HepG2 (cell line): Measurements from ENCODE around the gene KRTAP12-2.
"Not testable (repeated sequence)": the region's sequence is repeated elsewhere in the genome, so short reads cannot be mapped to it uniquely, and the experiment has no call there.

Experiments used
- JUNB ChIP-seq: sonication (generic); formaldehyde crosslinking; IDR thresholded peaks from 2 replicates; pipeline ENCODE4 v1.8.0; 2022; ENCODE audit warnings: missing genetic modification reagents, mild to moderate bottlenecking, borderline replicate concordance
- KDM1A ChIP-seq: IDR thresholded peaks from 2 replicates; pipeline ENCODE4 v1.6.1; 2016; ENCODE audit warnings: missing compliant biosample characterization
- MYC ChIP-seq: sonication (generic); formaldehyde crosslinking; IDR thresholded peaks from 2 replicates; pipeline ENCODE4 v1.9.0; 2021; ENCODE audit warnings: missing genetic modification reagents, borderline replicate concordance
- NR3C1 ChIP-seq: sonication (generic); formaldehyde crosslinking; IDR thresholded peaks from 2 replicates; pipeline ENCODE4 v1.4.0; 2020; ENCODE audit warnings: missing genetic modification reagents
- POLR2G ChIP-seq: fragments of 200-400 bp; formaldehyde crosslinking; IDR thresholded peaks from 2 replicates; pipeline ENCODE4 v1.6.1; 2018; ENCODE audit warnings: mild to moderate bottlenecking, low read depth, low read length, moderate library complexity
- SETDB1 ChIP-seq: sonication (generic); formaldehyde crosslinking; IDR thresholded peaks from 2 replicates; pipeline ENCODE4 v1.5.1; 2020; ENCODE audit warnings: missing genetic modification reagents, mild to moderate bottlenecking, borderline replicate concordance
- YY1 ChIP-seq: IDR thresholded peaks from 2 replicates; pipeline ENCODE4 v1.6.1; 2011; ENCODE audit warnings: low read length, low read depth, moderate library complexity, mild to moderate bottlenecking; ENCODE audit not compliant: insufficient read depth, insufficient replicate concordance
- ZBTB21 ChIP-seq: sonication (generic); formaldehyde crosslinking; IDR thresholded peaks from 2 replicates; pipeline ENCODE4 v1.4.0; 2020; ENCODE audit warnings: missing genetic modification reagents
- ZZZ3 ChIP-seq: sonication (generic); formaldehyde crosslinking; IDR thresholded peaks from 2 replicates; pipeline ENCODE4 v1.4.0; 2020; ENCODE audit warnings: missing genetic modification reagents, mild to moderate bottlenecking, borderline replicate concordance
- TF ChIP-seq, protein P1 (sequence below): sonication (generic); formaldehyde crosslinking; IDR thresholded peaks from 2 replicates; pipeline ENCODE4 v1.8.0; 2022; ENCODE audit warnings: missing genetic modification reagents, mild to moderate bottlenecking, inconsistent platforms, borderline replicate concordance
- TF ChIP-seq, protein P2 (sequence below): sonication (generic); formaldehyde crosslinking; IDR thresholded peaks from 2 replicates; pipeline ENCODE4 v1.4.0; 2020; ENCODE audit warnings: mild to moderate bottlenecking, missing genetic modification reagents
- TF ChIP-seq, protein P3 (sequence below): sonication (generic); formaldehyde crosslinking; IDR thresholded peaks from 2 replicates; pipeline ENCODE4 v1.4.0; 2020; ENCODE audit warnings: missing genetic modification reagents
- TF ChIP-seq, protein P4 (sequence below): IDR thresholded peaks from 2 replicates; pipeline ENCODE4 v1.6.1; 2012; ENCODE audit warnings: inconsistent platforms
- TF ChIP-seq, protein P5 (sequence below): sonication (generic); formaldehyde crosslinking; IDR thresholded peaks from 2 replicates; pipeline ENCODE4 v1.8.0; 2022; ENCODE audit warnings: mild to moderate bottlenecking, missing genetic modification reagents; ENCODE audit not compliant: insufficient replicate concordance

DNA sequence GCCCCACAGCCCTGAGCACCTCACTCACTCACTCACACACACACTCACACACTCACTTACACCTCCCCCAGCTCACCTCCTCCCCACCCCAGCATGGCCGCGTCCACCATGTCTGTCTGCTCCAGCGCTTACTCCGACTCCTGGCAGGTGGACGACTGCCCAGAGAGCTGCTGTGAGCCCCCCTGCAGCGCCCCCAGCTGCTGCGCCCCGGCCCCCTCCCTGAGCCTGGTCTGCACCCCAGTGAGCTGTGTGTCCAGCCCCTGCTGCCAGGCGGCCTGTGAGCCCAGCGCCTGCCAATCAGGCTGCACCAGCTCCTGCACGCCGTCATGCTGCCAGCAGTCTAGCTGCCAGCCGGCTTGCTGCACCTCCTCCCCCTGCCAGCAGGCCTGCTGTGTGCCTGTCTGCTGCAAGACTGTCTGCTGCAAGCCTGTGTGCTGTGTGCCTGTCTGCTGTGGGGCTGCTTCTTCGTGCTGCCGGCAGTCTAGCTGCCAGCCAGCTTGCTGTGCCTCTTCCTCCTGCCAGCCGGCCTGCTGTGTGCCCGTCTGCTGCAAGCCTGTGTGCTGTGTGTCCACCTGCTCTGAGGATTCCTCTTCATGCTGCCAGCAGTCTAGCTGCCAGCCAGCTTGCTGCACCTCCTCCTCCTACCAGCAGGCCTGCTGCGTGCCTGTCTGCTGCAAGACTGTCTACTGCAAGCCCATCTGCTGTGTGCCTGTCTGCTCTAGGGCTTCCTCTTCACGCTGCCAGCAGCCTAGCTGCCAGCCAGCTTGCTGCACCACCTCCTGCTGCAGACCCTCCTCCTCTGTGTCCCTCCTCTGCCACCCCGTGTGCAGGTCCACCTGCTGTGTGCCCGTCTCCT is 20.1 kb downstream of the KRTAP12-2 start, which contains the start of gene KRTAP10-11:
- TF ChIP-seq, protein P1, sequence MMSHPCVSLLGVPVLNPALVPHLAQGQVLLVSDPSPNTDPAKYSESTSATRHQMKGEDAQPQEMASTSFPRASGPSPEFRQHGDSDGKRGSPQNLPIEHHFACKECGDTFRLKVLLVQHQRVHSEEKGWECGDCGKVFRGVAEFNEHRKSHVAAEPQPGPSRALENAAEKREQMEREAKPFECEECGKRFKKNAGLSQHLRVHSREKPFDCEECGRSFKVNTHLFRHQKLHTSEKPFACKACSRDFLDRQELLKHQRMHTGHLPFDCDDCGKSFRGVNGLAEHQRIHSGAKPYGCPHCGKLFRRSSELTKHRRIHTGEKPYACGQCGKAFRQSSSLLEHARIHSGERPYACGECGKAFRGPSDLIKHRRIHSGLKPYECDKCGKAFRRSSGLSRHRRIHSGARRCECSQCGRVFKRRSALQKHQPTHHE = not testable (repeated sequence)
- TF ChIP-seq, protein P2, sequence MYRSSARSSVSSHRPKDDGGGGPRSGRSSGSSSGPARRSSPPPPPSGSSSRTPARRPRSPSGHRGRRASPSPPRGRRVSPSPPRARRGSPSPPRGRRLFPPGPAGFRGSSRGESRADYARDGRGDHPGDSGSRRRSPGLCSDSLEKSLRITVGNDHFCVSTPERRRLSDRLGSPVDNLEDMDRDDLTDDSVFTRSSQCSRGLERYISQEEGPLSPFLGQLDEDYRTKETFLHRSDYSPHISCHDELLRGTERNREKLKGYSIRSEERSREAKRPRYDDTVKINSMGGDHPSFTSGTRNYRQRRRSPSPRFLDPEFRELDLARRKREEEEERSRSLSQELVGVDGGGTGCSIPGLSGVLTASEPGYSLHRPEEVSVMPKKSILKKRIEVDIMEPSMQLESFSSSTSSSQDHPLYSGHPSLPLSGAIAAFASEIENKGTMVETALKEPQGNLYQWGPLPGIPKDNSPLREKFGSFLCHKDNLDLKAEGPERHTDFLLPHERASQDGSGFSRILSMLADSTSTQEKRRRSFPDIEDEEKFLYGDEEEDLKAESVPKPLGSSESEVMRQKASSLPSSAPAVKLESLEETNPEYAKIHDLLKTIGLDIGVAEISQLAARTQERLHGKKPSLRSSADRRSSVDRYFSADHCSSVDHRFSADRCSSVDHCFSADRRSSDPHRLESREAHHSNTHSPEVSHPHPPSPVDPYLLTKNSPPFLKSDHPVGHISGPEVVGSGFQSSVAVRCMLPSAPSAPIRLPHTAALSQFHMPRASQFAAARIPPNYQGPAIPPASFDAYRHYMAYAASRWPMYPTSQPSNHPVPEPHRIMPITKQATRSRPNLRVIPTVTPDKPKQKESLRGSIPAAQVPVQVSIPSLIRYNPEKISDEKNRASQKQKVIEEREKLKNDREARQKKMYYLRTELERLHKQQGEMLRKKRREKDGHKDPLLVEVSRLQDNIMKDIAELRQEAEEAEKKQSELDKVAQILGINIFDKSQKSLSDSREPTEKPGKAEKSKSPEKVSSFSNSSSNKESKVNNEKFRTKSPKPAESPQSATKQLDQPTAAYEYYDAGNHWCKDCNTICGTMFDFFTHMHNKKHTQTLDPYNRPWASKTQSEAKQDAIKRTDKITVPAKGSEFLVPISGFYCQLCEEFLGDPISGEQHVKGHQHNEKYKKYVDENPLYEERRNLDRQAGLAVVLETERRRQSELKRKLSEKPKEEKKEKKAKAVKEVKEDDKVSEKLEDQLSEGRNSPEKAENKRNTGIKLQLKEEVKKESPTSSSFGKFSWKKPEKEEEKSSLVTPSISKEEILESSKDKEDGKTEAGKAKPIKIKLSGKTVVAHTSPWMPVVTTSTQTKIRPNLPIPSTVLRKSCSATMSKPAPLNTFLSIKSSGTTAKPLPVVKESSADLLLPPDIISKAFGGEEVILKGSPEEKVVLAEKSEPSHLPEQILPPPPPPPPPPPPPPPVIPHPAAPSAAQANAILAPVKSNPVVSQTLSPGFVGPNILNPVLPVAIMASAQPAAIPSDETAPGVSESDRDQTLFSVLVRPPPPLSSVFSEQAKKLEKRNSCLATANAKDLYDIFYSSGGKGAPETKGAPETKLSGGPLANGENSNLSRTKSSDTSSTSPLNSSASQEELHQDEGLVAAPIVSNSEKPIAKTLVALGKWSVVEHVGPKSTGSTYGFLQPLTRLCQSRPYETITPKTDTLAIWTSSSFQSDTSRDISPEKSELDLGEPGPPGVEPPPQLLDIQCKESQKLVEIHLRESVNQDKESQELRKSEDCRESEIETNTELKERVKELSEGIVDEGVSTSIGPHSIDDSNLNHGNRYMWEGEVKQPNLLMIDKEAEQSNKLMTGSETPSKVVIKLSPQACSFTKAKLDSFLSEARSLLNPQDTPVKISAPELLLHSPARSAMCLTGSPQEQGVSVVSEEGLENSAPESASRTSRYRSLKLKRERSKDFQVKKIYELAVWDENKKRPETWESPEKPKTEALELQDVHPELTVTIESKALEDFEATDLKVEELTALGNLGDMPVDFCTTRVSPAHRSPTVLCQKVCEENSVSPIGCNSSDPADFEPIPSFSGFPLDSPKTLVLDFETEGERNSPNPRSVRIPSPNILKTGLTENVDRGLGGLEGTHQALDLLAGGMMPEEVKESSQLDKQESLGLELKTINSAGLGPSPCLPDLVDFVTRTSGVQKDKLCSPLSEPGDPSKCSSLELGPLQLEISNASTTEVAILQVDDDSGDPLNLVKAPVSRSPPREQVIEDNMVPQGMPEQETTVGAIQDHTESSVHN (CRISPR knock-in tag) = not testable (repeated sequence)
- TF ChIP-seq YY1; ZZZ3 (CRISPR knock-in tag); POLR2G; ZBTB21 (CRISPR knock-in tag); NR3C1 (CRISPR knock-in tag); SETDB1 (CRISPR knock-in tag); KDM1A (CRISPR knock-in tag); MYC (CRISPR knock-in tag); JUNB (CRISPR knock-in tag): not testable (repeated sequence)
- TF ChIP-seq, protein P3, sequence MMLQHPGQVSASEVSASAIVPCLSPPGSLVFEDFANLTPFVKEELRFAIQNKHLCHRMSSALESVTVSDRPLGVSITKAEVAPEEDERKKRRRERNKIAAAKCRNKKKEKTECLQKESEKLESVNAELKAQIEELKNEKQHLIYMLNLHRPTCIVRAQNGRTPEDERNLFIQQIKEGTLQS (CRISPR knock-in tag) = not testable (repeated sequence)
- TF ChIP-seq, protein P4, sequence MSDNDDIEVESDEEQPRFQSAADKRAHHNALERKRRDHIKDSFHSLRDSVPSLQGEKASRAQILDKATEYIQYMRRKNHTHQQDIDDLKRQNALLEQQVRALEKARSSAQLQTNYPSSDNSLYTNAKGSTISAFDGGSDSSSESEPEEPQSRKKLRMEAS = not testable (repeated sequence)
- TF ChIP-seq, protein P5, sequence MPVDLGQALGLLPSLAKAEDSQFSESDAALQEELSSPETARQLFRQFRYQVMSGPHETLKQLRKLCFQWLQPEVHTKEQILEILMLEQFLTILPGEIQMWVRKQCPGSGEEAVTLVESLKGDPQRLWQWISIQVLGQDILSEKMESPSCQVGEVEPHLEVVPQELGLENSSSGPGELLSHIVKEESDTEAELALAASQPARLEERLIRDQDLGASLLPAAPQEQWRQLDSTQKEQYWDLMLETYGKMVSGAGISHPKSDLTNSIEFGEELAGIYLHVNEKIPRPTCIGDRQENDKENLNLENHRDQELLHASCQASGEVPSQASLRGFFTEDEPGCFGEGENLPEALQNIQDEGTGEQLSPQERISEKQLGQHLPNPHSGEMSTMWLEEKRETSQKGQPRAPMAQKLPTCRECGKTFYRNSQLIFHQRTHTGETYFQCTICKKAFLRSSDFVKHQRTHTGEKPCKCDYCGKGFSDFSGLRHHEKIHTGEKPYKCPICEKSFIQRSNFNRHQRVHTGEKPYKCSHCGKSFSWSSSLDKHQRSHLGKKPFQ (CRISPR knock-in tag) = not testable (repeated sequence)
